Stimulated activated CD8-positive, alpha-beta memory T cell treated with anti-CD3 and anti-CD28 coated beads, Interleukin-15, amount 100 ng/mL, for 24 hours (primary cell): ENCODE results near the gene C1QTNF1.

Source experiments
- DNase-seq: peaks from one replicate; pipeline ENCODE4 v3.0.0-alpha.2; 2020; ENCODE audit warnings: low read depth

C1QTNF1 gene

GRCh38 chr17:78993241-78993956 lies 30.6 kb upstream of the C1QTNF1 start:
- DNase-seq: peak; percentile 30

GRCh38 chr17:78993981-78994671 lies 29.8 kb upstream of the C1QTNF1 start:
- no peak for DNase-seq

- DNase-seq: no peak
Measured at GRCh38 chr17:78995022-78995760, 28.8 kb upstream of the C1QTNF1 start.

GRCh38 chr17:78995761-78996451 lies 28.1 kb upstream of the C1QTNF1 start:
- DNase-seq: no peak

- no peak for DNase-seq
Measured at GRCh38 chr17:78996781-78997201, 27.2 kb upstream of the C1QTNF1 start.

- DNase-seq: no peak
Measured at GRCh38 chr17:78997231-78997741, 26.7 kb upstream of the C1QTNF1 start.

- DNase-seq: no peak
Measured at GRCh38 chr17:78997881-78998280, 26.1 kb upstream of the C1QTNF1 start.

GRCh38 chr17:78998311-78999055 lies 25.5 kb upstream of the C1QTNF1 start:
- no peak for DNase-seq

- no peak for DNase-seq
Measured at GRCh38 chr17:78999056-78999768, 24.8 kb upstream of the C1QTNF1 start.

GRCh38 chr17:78999947-79000395 lies 24.0 kb upstream of the C1QTNF1 start:
- DNase-seq: no peak

GRCh38 chr17:79000396-79001189 lies 23.4 kb upstream of the C1QTNF1 start:
- DNase-seq: no peak

GRCh38 chr17:79001190-79002020 lies 22.6 kb upstream of the C1QTNF1 start:
- DNase-seq: no peak

- DNase-seq: no peak
Measured at GRCh38 chr17:79002291-79002690, 21.7 kb upstream of the C1QTNF1 start.

- DNase-seq: no peak
Measured at GRCh38 chr17:79002796-79003593, 21.0 kb upstream of the C1QTNF1 start.

- no peak for DNase-seq
Measured at GRCh38 chr17:79003661-79004411, 20.1 kb upstream of the C1QTNF1 start.

- DNase-seq: no peak
Measured at GRCh38 chr17:79005063-79005861, 18.7 kb upstream of the C1QTNF1 start.
